ENCODE measurements around the gene SCN1B.

- TF ChIP-seq RAD21 (IDR thresholded peaks at IDR 0.05; ENCODE audit: low read depth) (no peak), EP300 (IDR thresholded peaks at IDR 0.05; ENCODE audit: borderline replicate concordance) (no peak), MAX (IDR thresholded peaks at IDR 0.05) (no peak), FOXM1 (IDR thresholded peaks at IDR 0.05; ENCODE audit: borderline replicate concordance, low read depth) (no peak), YY1 (IDR thresholded peaks at IDR 0.05; ENCODE audit: low read depth) (no peak), CREB1 (IDR thresholded peaks at IDR 0.05; ENCODE audit: low read depth) (no peak), REST (IDR thresholded peaks at IDR 0.05; ENCODE audit: low read depth) (no peak), NFIC (IDR thresholded peaks at IDR 0.05) (no peak), TAF1 (IDR thresholded peaks at IDR 0.05; ENCODE audit: low read depth) (no peak), CEBPB (IDR thresholded peaks at IDR 0.05) (no peak), EGR1 (IDR thresholded peaks at IDR 0.05) (no peak), TCF12 (IDR thresholded peaks at IDR 0.05; ENCODE audit: low read depth) (no peak)
These were observed 46.4 kb downstream of the SCN1B start for GRCh38 chr19:35076657-35077056.

All from Ishikawa (cell line).